NCI-H1694 (cell line): ENCODE data around the gene SMYD3.

ENCODE experiments used
- DNase-seq: peaks from one replicate; lab custom pipeline; 2025; lab: John Stamatoyannopoulos, UW

Gene SMYD3

DNA sequence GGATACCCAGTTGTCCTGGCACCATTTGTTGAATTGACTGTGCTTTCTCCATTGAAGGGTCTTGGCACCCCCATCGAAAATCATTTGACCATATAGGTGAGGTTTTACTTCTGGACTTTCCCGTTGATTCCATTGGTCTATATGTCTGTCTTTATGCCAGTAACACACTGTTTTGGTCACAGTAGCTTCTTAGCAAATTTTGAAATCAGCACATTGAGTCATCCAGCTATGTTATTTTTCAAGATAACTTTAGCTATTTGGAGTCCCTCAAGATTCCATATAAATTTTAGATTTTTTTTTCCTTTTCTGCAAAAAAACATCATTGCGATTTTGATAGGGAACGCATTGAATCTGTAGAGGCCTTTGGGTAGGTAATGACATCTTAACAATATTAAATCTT, 235.6 kb downstream of the SMYD3 start:
- no peak for DNase-seq

DNA sequence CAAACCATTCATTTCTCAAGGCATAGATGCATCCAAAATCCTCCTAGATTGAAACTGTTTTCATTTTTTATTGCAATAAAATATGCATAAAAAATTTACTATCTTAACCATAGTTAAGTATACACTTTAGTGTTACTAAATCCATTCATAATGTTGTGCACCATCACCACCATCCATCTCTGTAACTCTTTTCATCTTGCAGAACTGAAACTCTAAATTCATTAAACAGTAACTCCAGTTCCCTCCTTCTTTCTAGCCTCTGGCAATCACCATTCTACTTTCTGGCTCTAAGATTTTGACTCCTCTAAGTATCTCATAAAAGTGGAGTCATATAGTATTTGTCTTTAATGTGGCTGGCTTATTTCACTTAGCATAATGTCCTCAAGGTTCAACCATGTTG, 236.8 kb downstream of the SMYD3 start:
- DNase-seq = no peak

DNA sequence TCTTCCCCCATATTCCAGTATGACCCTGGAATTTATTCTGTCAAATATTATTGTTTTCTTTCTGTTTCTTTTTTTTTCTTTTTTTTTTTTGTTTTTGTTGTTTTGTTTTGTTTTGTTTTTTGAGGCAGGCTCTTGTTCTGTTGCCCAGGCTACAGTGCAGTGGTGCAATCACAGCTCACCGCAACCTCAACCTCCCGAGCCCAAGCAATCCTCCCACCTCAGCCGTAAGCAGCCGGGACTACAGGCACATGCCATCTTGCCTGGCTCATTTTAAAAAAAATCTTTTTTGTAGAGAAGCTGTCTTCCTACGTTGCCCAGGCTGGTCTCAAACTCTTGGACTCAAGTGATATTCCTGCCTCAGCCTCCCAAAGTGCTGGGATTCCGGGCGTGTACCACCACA, 237.6 kb downstream of the SMYD3 start:
- DNase-seq = no peak

DNA sequence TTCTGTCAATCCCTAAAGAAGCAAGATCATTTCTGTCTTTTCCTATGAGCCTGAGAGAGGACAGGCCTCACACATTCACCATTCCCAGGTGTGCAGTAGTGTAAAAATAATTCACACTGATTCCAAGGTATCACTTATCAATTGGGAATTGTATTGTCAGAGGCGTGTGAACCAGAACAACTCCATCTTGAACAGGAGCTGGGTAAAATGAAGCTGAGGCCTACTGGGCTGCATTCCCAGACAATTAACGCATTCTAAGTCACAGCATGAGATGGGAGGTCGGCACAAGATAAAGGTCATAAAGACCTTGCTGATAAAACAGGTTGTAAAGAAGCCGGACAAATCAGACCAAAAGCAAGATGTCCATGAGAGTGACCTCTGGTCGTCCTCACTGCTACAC, 239.2 kb downstream of the SMYD3 start:
- DNase-seq = no peak

DNA sequence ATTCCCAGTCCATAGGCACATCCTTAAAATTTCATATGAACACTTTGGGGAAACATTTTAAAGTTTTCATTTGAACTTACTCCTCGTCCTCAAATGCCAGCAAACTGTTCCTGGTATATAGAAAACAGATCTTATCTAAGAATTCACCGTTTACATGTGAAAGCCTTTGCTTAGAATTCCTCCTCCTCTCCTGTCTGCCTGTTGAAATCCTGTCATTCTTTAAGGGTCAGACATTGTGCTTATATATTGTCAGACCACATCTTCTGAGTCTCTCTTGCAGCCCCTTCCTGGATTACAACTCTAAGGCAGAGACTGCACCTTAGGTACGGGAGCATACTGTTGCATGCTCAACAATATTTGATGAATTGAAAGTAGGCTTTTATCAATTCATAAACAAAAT, 239.7 kb downstream of the SMYD3 start:
- DNase-seq = no peak

DNA sequence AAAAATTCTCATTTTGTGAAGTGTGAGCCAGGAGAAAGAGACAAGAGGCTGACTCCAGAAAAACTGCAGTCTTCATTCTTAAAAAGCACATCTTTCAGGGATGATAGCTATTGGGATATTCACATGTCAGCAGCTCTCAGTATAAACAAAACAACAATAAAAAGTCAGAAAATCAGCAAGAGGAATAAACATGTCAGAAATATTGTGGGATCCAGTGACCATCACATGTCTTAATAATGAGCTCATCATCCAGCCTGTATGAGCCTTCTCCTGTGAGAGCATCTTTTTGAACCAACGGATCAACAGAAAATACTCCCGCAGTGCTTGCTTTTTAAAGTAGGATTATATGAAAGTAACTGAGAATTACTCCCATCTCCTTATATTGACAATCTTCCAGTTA, 241.6 kb downstream of the SMYD3 start:
- DNase-seq = no peak

DNA sequence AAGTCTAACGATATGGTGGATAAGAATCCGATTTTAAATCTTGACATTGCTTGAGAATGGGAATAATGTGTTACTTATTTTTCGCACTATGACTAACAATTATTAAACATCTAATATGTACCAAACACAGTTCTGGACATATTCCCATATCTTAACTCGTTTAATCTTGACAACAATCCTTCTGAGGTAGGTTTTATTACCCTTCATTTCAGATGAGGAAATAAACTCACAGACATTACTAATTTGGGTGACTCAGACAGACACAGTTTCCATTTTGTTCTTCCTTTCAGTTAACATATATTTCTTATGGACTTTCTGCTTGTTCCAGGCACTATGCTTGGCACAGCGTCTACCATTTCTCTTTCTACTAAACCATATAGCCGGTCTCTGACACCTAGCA, 244.8 kb downstream of the SMYD3 start:
- no peak for DNase-seq

DNA sequence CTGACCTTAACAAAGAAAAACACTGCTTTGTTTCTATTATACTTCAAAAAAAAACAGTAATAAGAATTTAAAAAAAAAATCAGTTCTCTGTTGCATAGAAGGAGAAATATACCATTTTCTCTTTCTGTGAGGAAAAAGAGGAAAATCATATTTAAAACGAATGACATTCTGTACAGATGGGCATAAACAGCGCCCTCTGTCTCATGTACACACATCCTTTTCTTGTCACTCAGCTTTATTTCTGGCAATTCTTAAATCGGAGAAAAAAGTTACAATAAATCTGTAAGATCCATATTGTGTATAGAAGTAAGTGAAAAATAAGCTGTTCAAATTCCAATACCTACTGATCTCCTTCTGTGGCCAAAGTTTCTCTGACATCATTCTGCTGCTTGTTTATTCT, 245.4 kb downstream of the SMYD3 start:
- no peak for DNase-seq

DNA sequence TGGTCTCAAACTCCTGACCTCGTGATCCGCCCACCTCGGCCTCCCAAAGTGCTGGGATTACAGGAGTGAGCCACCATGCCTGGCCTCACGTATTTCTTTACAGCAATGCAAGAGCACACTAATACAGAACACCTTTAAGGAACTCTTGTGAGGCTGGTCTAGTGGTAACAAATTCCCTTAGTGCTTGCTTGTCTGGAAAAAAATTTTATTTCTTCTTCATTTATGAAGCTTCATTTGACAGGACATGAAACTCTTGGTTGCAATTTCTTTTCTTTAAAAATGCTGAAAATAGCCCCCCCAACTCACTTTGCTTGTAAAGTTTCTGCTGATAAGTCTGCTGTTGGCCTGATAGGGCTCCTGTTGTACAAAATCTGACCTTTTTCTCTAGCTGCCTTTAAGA, 248.8 kb downstream of the SMYD3 start:
- DNase-seq = no peak

DNA sequence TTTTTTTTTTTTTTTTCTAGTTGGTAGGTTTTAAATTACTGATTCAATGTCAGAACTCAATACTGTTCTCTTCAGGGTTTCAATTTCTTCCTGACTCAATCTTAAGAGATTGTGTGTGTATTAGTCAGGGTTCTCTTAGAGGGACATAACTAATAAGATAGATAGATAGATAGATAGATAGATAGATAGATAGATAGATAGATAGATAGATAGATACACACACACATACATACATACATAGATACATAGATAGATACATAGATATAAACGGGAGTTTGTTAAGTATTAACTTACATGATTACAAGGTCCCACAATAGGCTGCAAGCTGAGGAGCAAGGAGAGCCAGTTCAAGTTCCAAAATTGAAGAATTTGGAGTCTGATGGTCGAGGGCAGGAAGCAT, 251.3 kb downstream of the SMYD3 start:
- DNase-seq = no peak

DNA sequence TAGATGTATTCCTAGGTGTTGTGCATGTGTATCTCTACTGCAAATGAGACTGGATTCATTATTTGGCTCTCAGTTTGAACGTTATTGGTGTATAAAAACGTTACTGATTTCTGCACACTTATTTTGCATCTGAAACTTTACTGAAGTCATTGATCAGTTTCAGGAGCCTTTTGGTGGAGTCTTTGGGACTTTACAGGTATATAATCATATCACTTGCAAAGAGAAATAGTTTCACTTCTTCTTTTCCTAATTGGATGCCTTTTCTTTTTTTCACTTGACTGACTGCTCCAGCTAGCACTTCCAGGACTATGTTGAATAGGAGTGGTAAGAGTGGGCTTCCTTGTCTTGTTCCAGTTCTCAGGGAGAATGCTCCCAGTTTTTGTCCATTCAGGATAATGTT, 252.2 kb downstream of the SMYD3 start:
- no peak for DNase-seq

DNA sequence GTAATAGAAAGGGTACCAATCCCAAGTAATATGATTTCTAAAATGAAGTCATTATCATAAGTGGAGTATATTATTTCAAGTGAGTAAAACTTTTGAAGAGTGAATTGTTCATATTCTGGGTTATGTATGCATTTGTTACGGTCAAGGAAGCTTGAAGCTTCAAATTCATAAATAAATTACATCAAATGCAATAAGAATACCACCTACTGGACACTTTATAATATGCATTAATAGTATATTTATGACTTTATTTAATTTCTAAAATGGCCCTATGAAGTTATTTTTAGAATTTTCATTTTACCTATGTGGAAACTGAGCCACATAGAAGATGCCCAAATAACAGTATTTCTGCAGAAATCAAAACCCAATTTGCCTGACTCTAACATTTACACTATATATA, 260.6 kb downstream of the SMYD3 start:
- DNase-seq = no peak

DNA sequence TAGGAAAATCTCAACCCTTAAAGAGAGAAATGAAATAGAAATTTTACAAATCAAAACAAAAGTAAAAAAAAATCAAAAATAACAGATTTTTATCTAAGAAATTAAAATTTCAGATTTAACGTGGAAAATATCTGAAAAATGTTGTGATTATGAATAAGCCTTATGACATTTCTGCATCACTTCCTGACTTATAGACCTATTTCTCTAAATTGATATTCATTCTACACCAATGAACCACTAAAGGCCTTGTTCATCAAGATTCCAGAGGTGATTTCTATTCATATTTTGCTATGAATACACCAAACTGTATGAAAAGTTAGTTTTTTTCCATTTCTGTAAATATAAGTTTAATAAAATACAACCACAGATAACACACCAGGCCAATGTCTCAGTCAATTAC, 261.5 kb downstream of the SMYD3 start:
- DNase-seq = no peak

DNA sequence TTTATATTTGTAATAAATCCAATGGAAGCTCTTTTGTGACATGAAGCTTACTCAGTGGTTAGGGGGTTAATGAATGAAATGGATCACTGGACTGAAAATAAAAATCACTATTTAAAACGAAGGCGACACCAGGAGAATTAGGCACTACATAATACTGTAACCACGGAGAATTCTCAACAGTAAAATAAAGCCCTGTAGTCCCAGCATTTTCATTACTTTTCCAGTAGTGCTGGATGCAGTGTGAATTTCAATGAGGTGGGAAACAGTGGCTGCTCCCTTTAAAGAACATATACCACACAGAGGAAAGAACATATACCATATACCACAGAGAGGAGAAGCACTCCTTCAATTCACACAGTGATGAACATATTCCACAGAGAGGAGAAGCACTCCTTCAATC, 275.0 kb downstream of the SMYD3 start:
- no peak for DNase-seq

DNA sequence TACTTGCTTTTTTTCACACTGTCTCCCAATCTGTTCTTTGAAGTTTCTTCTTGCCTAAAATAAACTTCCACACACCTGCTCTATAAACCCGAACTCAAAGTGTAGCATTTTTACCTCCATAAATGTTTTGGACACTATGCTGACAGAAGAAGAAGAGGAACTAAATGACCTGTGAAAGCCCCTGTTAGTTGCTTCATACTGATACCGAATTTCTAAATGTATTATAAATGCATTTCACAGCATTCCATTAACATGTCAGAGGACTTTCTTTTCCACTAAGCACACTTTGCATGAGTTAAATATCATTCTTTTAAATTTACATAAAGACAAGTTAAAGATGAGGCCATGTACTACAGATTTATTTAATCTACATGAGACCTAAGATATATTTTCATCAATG, 281.0 kb downstream of the SMYD3 start:
- no peak for DNase-seq

DNA sequence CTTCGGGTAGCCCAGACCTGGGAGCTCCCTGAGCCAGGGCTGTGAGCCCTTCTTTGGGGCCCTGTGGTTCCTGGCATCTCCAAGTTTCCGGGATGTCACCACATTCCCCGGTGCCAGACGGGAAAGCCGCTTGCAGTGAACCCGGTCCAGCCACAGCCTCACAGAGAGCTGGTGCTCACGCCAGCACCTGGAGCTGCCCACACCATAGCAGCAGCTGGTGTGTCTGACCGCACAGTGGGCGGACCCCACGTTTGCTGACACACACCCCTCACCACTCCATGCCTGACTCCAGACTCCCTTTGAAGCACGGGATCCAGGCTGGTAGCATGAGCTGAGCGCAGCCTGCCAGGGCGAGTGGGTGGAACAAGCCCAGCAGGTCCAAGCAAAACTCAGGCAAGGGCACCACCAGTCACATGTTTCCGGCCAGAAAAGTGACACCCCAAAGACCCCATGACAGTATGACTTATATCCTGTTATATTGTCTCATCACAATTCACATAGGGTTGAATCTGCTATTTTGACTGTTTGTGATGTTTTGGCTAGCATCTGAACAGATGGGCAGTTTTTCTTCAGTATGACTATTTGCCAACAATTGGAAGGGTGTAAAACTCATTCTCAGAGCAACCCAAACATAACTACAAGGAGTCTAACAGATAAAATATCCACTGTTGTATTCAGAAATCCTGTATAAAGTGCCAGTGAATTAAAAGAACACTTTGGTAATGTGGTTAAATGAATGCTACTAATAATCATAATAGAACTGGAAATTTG, 285.4 kb downstream of the SMYD3 start:
- DNase-seq = no peak

DNA sequence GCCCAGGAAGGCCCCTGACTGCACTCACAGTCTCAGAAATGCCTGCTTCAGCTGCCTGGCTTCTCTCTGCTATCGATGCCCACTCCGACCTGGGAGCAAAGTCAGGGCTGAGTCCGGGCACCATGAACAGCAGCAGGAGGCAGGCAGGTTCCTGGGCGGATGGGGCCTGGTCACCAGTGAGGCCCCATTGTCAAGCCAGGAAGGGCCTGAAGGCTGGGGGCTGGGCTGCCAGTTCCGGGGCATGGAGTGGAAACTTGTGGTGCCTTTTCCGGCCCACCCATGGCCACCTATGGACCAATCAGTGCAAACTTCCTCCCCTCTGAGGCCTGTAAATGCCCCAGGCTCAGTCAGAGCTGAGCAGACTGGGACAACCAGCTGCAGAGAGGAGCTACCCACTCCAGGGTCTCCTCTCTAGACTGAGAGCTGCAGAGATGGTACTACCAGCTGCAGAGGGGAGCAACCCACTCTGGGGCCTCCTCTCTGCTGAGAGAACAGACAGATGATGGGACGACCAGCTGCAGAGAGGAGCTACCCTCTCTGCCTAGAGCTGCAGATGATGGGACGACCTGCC, 286.5 kb downstream of the SMYD3 start:
- DNase-seq = no peak

DNA sequence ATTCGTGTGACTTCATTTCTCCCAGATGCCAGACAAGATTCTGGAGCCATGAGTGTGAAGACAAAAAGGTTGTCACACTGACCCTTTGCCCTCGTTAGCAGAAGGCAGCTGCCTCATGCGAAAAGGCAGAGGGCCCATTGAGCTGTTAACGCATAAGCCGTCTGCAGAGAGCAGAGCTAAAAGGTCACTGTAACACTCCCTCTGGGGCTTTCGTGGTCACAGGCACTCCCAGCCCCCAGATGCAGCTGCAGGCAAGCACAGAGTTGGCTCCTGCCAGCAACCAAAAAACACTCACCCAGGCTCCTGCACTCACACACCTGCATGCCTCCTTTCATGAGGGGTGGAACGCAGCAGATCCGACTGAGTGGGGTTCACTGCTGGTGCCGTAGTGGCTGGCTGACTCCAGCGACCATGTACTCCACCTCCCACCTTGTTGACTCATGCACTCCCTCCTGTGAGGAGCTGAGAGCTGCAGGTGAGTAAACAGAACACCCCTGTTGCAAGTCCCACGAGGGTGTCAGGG, 287.5 kb downstream of the SMYD3 start:
- no peak for DNase-seq

DNA sequence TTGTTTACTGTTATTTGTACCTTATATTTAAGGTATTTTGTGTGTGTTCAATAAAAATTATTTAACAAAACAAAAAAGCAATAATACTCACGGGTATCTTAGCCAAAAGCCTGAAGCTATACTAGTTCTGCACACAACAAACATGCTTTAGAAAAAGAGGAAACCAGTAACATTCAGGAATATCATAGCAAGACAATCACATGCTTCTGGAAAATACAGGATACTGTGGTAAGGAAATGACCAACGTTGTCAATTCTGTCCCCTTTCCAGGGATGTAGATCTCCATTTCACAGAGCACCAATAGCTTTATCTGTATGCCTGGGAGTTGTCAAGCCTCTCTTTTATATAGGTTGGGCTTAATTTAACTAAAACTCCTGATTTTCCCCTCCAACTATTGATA, 288.4 kb downstream of the SMYD3 start:
- DNase-seq = no peak

DNA sequence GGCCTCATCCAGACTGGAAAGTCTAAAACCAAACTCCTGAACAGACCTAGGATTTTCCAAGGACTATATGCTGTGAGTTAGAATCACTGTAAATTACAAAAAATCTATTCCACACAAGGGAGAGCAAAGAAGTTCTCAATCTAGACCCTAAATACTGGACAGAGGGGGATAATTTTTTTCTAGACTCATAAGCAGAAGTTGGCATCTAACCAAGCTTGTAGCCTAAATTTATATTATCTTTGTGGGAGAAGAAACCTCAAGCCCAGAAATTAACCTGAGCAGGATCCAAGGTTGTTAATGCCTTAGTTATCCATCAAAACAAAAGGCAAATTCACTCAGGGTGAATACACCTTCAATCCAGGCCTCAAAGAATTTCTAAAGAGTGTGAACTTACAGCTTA, 290.2 kb downstream of the SMYD3 start:
- DNase-seq = no peak

DNA sequence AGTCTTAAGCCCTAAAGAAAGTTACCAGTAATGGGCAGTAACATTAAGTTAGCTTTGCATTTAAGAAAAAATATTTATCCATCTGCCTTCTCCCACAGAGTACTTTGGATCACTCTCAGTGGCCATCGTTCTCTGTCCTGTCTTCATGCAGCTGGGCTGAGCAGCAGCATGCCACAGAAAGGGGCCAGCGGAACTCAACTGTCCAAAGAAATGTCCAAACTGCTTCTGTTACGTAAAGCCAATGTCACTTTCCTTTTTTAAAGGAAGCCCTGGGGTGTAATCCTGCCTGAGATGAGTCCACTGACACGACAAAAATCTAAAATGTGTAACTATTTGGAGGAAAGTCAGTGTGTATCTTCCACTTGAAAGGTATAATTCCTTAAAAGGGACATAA, 291.6 kb downstream of the SMYD3 start:
- no peak for DNase-seq

DNA sequence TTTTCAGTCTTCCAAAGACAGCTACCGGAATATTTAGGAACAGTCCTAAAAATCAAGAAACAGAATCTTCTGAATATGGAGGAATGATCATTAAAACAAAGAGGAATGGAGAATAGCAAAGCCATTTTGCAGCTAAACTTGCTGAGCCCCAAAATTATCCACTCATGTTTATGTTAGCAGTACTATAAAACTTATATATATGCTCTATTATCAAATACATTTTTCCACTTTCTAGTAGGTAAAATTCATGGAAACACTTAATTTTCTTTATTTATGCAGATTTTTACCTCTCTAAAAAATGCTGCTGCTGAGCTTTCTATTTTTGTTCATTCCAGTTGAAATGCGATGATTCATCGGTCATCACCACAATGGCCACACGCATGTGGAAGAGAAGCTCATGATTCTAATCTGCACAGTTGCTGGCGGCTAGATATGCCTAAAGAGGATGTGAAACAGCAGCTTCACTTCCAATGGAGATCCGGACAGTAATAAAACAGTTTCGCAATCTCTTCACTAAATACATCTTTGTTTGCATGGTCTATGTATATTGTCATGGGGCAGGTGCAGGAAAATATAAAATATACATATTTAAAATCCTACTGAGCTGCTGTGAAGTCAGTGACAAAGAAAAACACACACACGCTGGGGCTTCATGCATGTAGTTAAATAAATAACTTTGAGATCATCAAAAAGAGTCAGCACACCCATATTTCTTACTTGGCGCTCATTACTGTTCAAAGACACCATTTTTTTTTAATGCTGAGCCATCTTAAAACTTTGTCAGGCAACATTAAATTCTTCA, 292.2 kb downstream of the SMYD3 start:
- DNase-seq = no peak

DNA sequence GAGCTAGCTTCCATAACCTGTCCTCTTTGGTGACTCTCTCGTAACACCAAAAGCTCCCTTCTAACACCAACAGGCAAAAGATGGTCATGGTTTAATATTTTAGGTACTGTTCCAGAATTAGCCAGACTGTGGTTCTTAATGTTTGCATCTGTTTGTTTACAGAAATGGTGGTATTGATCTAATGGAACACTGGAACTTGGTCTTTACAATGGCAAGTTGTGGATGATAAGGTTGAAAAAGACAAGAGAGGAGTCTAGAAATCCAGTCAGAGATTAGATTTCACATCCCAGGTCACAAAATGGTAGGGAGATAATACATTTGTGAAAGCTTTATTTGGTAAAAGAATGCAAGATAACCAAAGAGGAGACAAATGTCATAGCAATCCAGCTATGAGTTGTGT, 293.1 kb downstream of the SMYD3 start:
- DNase-seq = no peak
